IMR-90 (cell line): ENCODE data around the gene GTPBP4. TPM values are rescaled to one million over a fixed set of nuclear protein-coding genes. Genes with fewer than 3 reads are reported as not detected.
A peak's percentile ranks its signal among the peaks of the same experiment; 100 is the strongest.

Experiments used
- ATAC-seq: fragments of 200-7000 bp; cut with Tn5 transposase; 2 replicates; pipeline ENCODE4 v1.9.1; 2020; ENCODE audit warnings: low read depth, mild to moderate bottlenecking, moderate library complexity
- BruUV-seq: library from RNA; stranded (reverse); fragments of 400-500 nt; replicated peaks from 2 replicates; lab custom pipeline; 2021; lab: Mats Ljungman, UMichigan
- CTCF ChIA-PET: fragments of 300-600 bp; formaldehyde crosslinking; extraction: SDS; loops from one replicate; lab custom pipeline; 2021; ENCODE audit warnings: antibody characterized with exemption; lab: Yijun Ruan, JAX
- POLR2A ChIA-PET: fragments of 300-600 bp; sonication (Branson Sonifier 250); formaldehyde crosslinking; loops from one replicate; lab custom pipeline; 2022; ENCODE audit warnings: antibody characterized with exemption; ENCODE audit not compliant: unreplicated experiment; lab: Charles Lee
- DNase-seq: peaks from one replicate; pipeline ENCODE4 v3.0.0; 2013
- H2AFZ ChIP-seq: replicated peaks from 2 replicates; pipeline ENCODE3; 2013; ENCODE audit warnings: low read length, mild to moderate bottlenecking; ENCODE audit not compliant: poor library complexity
- H2AK5ac ChIP-seq: 2 replicates; pipeline ENCODE4 v1.6.1; 2013; ENCODE audit warnings: low read depth, low read length, inconsistent platforms
- H2AK9ac ChIP-seq: replicated peaks from 2 replicates; pipeline ENCODE3; 2013; ENCODE audit warnings: mild to moderate bottlenecking, low read depth, low read length, moderate library complexity; ENCODE audit not compliant: poor library complexity
- H2BK120ac ChIP-seq: 2 replicates; pipeline ENCODE4 v1.6.1; 2013; ENCODE audit warnings: low read depth, low read length, inconsistent platforms
- H2BK15ac ChIP-seq: 3 replicates; pipeline ENCODE4 v1.6.1; 2013; ENCODE audit warnings: low read depth, low read length, inconsistent platforms
- H2BK20ac ChIP-seq: 2 replicates; pipeline ENCODE4 v1.6.1; 2013; ENCODE audit warnings: low read depth, mild to moderate bottlenecking, inconsistent platforms, low read length, moderate library complexity
- H2BK5ac ChIP-seq: 2 replicates; pipeline ENCODE4 v1.6.1; 2013; ENCODE audit warnings: mild to moderate bottlenecking, low read depth, low read length, inconsistent platforms; ENCODE audit not compliant: poor library complexity, severe bottlenecking
- H3K14ac ChIP-seq: replicated peaks from 2 replicates; pipeline ENCODE4 v1.6.1; 2013; ENCODE audit warnings: low read depth, low read length, inconsistent platforms
- H3K18ac ChIP-seq: 2 replicates; pipeline ENCODE4 v1.6.1; 2013; ENCODE audit warnings: low read depth, low read length, control low read depth
- H3K23ac ChIP-seq: 2 replicates; pipeline ENCODE4 v1.6.1; 2013; ENCODE audit warnings: low read depth, low read length, inconsistent platforms
- H3K27ac ChIP-seq: 2 replicates; pipeline ENCODE4 v1.5.1; 2013; ENCODE audit warnings: mild to moderate bottlenecking, control low read depth, low read length; ENCODE audit not compliant: insufficient read depth
- H3K27me3 ChIP-seq: 2 replicates; pipeline ENCODE4 v1.6.1; 2013; ENCODE audit warnings: low read length; ENCODE audit not compliant: control insufficient read depth, insufficient read depth
- H3K36me3 ChIP-seq: 2 replicates; pipeline ENCODE4 v1.6.1; 2013; ENCODE audit warnings: low read length, mixed read lengths; ENCODE audit not compliant: control insufficient read depth, insufficient read depth
- H3K4ac ChIP-seq: 2 replicates; pipeline ENCODE4 v1.6.1; 2013; ENCODE audit warnings: low read depth, low read length, inconsistent platforms
- H3K4me1 ChIP-seq: 2 replicates; pipeline ENCODE4 v1.6.1; 2013; ENCODE audit warnings: low read length, mixed read lengths; ENCODE audit not compliant: control insufficient read depth, insufficient read depth
- H3K4me2 ChIP-seq: 2 replicates; pipeline ENCODE4 v1.6.1; 2013; ENCODE audit warnings: low read depth, mild to moderate bottlenecking, control low read depth, low read length, moderate library complexity
- H3K4me3 ChIP-seq: 2 replicates; pipeline ENCODE4 v1.5.1; 2013; ENCODE audit warnings: low read depth, mild to moderate bottlenecking, control low read depth, low read length, moderate library complexity; ENCODE audit not compliant: insufficient read depth
- H3K56ac ChIP-seq: 2 replicates; pipeline ENCODE4 v1.6.1; 2013; ENCODE audit warnings: low read length, inconsistent platforms; ENCODE audit not compliant: insufficient read depth; ENCODE audit errors: extremely low read depth
- H3K79me1 ChIP-seq, 2 experiments: 2 replicates each; pipeline ENCODE4 v1.6.1; 2013; ENCODE audit warnings: low read length in 2 of 2, inconsistent platforms in 1 of 2, low read depth in 1 of 2
- H3K9ac ChIP-seq: 2 replicates; pipeline ENCODE4 v1.6.1; 2013; ENCODE audit warnings: low read depth, low read length, control low read depth
- H3K9me1 ChIP-seq: 2 replicates; pipeline ENCODE4 v1.6.1; 2013; ENCODE audit warnings: low read length, inconsistent platforms; ENCODE audit not compliant: insufficient read depth
- H3K9me3 ChIP-seq: 2 replicates; pipeline ENCODE4 v1.6.1; 2013; ENCODE audit warnings: low read length; ENCODE audit not compliant: control insufficient read depth, insufficient read depth
- H4K20me1 ChIP-seq: 2 replicates; pipeline ENCODE4 v1.6.1; 2013; ENCODE audit warnings: low read length, inconsistent platforms; ENCODE audit not compliant: insufficient read depth
- H4K5ac ChIP-seq: 2 replicates; pipeline ENCODE4 v1.6.1; 2013; ENCODE audit warnings: mild to moderate bottlenecking, low read depth, low read length, control low read depth
- H4K8ac ChIP-seq, 2 experiments: 2 replicates each; pipeline ENCODE4 v1.6.1; 2013; ENCODE audit warnings: low read depth in 2 of 2, low read length in 2 of 2, control low read depth in 1 of 2, inconsistent platforms in 1 of 2
- H4K91ac ChIP-seq: 2 replicates; pipeline ENCODE4 v1.6.1; 2013; ENCODE audit warnings: low read depth, low read length, inconsistent platforms; ENCODE audit not compliant: insufficient read depth
- BHLHE40 ChIP-seq: fragments of 150-350 bp; IDR thresholded peaks from 2 replicates; pipeline ENCODE4 v1.6.1; 2016; ENCODE audit warnings: mild to moderate bottlenecking, low read depth, low read length
- CEBPB ChIP-seq: IDR thresholded peaks from 2 replicates; pipeline ENCODE4 v1.6.1; 2012; ENCODE audit warnings: low read depth, low read length, improper control_type of control experiment
- CHD1 ChIP-seq: IDR thresholded peaks from 2 replicates; pipeline ENCODE4 v1.6.1; 2012; ENCODE audit warnings: low read depth, low read length, improper control_type of control experiment
- CTCF ChIP-seq: conservative IDR thresholded peaks from 2 replicates; pipeline ENCODE4 v1.5.1; 2012; ENCODE audit warnings: mild to moderate bottlenecking, low read depth, low read length, improper control_type of control experiment
- ELK1 ChIP-seq: fragments of 150-350 bp; IDR thresholded peaks from 2 replicates; pipeline ENCODE4 v1.6.1; 2016; ENCODE audit warnings: low read depth, mild to moderate bottlenecking, low read length, moderate library complexity, borderline replicate concordance
- FOS ChIP-seq: fragments of 150-350 bp; IDR thresholded peaks from 2 replicates; pipeline ENCODE4 v1.6.1; 2016; ENCODE audit warnings: low read depth, low read length
- MAFK ChIP-seq: IDR thresholded peaks from 2 replicates; pipeline ENCODE4 v1.6.1; 2012; ENCODE audit warnings: low read depth, low read length, improper control_type of control experiment
- MAZ ChIP-seq: IDR thresholded peaks from 2 replicates; pipeline ENCODE4 v1.6.1; 2012; ENCODE audit warnings: low read depth, mild to moderate bottlenecking, low read length, improper control_type of control experiment, moderate library complexity, borderline replicate concordance
- MXI1 ChIP-seq: IDR thresholded peaks from 2 replicates; pipeline ENCODE4 v1.6.1; 2012; ENCODE audit warnings: low read depth, mild to moderate bottlenecking, low read length, moderate library complexity, borderline replicate concordance
- NFE2L2 ChIP-seq: fragments of 150-350 bp; IDR thresholded peaks from 2 replicates; pipeline ENCODE4 v1.6.1; 2016; ENCODE audit warnings: low read depth, mild to moderate bottlenecking, low read length
- POLR2A ChIP-seq: IDR thresholded peaks from 2 replicates; pipeline ENCODE4 v1.6.1; 2012; ENCODE audit warnings: mild to moderate bottlenecking, low read depth, low read length
- RAD21 ChIP-seq: IDR thresholded peaks from 2 replicates; pipeline ENCODE4 v1.6.1; 2012; ENCODE audit warnings: low read length, improper control_type of control experiment
- RFX5 ChIP-seq: IDR thresholded peaks from 2 replicates; pipeline ENCODE4 v1.8.0; 2012; ENCODE audit warnings: low read depth, mild to moderate bottlenecking, low read length, moderate library complexity
- SMC3 ChIP-seq: fragments of 150-350 bp; IDR thresholded peaks from 2 replicates; pipeline ENCODE4 v1.6.1; 2016; ENCODE audit warnings: low read depth, mild to moderate bottlenecking, antibody characterized with exemption, low read length, moderate library complexity
- USF2 ChIP-seq: fragments of 150-350 bp; IDR thresholded peaks from 2 replicates; pipeline ENCODE4 v1.6.1; 2017; ENCODE audit warnings: mild to moderate bottlenecking, antibody characterized with exemption, low read length, low read depth
- WGBS, 2 experiments: methylation state at CpG; one replicate each; pipeline versions ENCODE4 v1.1.5 to v1.1.7; 2013; ENCODE audit warnings: missing lambda C conversion rate in 2 of 2; ENCODE audit not compliant: insufficient read length in 1 of 2; ENCODE audit errors: extremely low coverage in 2 of 2; 5-methylcytosine and 5-hydroxymethylcytosine counted together
- dilution Hi-C: fragments of 300-500 bp; cut with HindIII; formaldehyde crosslinking; loops from one replicate; pipeline ENCODE4 v1.14.3; 2018; ENCODE audit warnings: low sequenced_read_pairs; ENCODE audit not compliant: unreplicated experiment
- in situ Hi-C: fragments of 300-500 bp; cut with MboI; formaldehyde crosslinking; loops from 3 replicates; pipeline ENCODE4 v1.14.3; 2019; ENCODE audit warnings: low sequenced_read_pairs, inconsistent platforms, mixed read lengths
- intact Hi-C: fragments of 100-400 bp; cut with micrococcal nuclease; formaldehyde crosslinking; loops from 2 replicates; pipeline ENCODE4 v1.10.0; 2022
- polyA plus RNA-seq, 3 experiments: library from polyadenylated mRNA; depleted of rRNA; stranded (reverse); fragments of >200 nt; gene quantifications; 2 replicates each; pipeline ENCODE4 v1.2.3, GENCODE V29; 2012; ENCODE audit warnings: low replicate concordance in 1 of 3
- total RNA-seq: library from RNA; depleted of rRNA; stranded (reverse); fragments of >200 nt; gene quantifications from 2 replicates; pipeline ENCODE4 v1.2.3, GENCODE V29; 2012

The GTPBP4 gene
- total and polyA plus RNA-seq, 2 of the 4 experiments (the other 2 are of a cell fraction) = 46.2 to 48.6 TPM

- ChIA-PET CTCF (no interaction called here), POLR2A (interaction anchor here (0.6 kb wide), 1 partner anchor 10 kb away, joined by 3 read pairs; no protein-coding TSS in a partner anchor)
- TF ChIP-seq ELK1 (no peak), BHLHE40 (no peak), POLR2A (no peak), RFX5 (no peak), MAFK (no peak), MAZ (no peak), RAD21 (no peak), CTCF (no peak), MXI1 (no peak), CEBPB (no peak), FOS (no peak), USF2 (no peak), SMC3 (no peak), CHD1 (no peak), NFE2L2 (no peak)
These were observed 73.9 kb downstream of the GTPBP4 start for GRCh38 chr10:1061930-1062774.

More at GRCh38 chr10:1061930-1062774, 73.9 kb downstream of the GTPBP4 start:
- Histone ChIP-seq H2BK15ac (no peak overlapping the region), H3K4ac (no peak overlapping the region), H3K4me2 (no peak overlapping the region; the same call in 1 of the 2 replicates), H3K36me3 (peaks cover 5% of the 10 kb centered on the region), H3K79me1 (peaks cover 36 to 65% of the 10 kb centered on the region in 2 experiments), H2AK5ac (no peak overlapping the region), H3K9me1 (peaks cover 12% of the 10 kb centered on the region), H4K5ac (no peak overlapping the region), H2AK9ac (no peak overlapping the region), H3K27ac (no peak overlapping the region), H4K91ac (no peak overlapping the region), H3K4me3 (no peak overlapping the region), H2BK5ac (no peak overlapping the region), H3K4me1 (no peaks in the 10 kb centered on the region; the same call in 1 of the 2 replicates), H4K20me1 (peaks cover 24% of the 10 kb centered on the region), H3K14ac (no peak overlapping the region), H2BK20ac (no peak overlapping the region), H2AFZ (no peak overlapping the region), H3K23ac (no peak overlapping the region), H3K56ac (no peak overlapping the region), H3K9ac (no peak overlapping the region), H3K18ac (no peak overlapping the region), H3K27me3 (no peaks in the 10 kb centered on the region), H4K8ac (no peak overlapping the region; a peak in 1 of 4 replicates), H2BK120ac (no peak overlapping the region), H3K9me3 (no peaks in the 10 kb centered on the region)
- in situ Hi-C loops = no loop called here
- DNase-seq (peak; percentile 54), ATAC-seq (no peak)
- WGBS, 2 experiments = 89% methylated on average over 3 of the region's 7 CpGs; no CpG with 5 or more reads in 1 of the 2 experiments
- intact Hi-C loops = no loop called here
- dilution Hi-C loops = no loop called here
- BruUV-seq = no TSS peak
